Measurements from ENCODE around the gene ORAI3. TPM values are rescaled to one million over a fixed set of nuclear protein-coding genes. Genes with fewer than 3 reads are reported as not detected.

The ORAI3 gene
- total RNA-seq, 1 donor from 2014 or later = 15.6 TPM

- no peaks in the 10 kb centered on the region for H3K4me1 Mint-ChIP-seq (ENCODE audit: low read depth)
- no peak for TF ChIP-seq CTCF (IDR thresholded peaks at IDR 0.05)
- no peak for DNase-seq (ENCODE audit: low spot score)
- no peaks in the 10 kb centered on the region for H3K27me3 Mint-ChIP-seq (ENCODE audit: low read depth)
- no peak overlapping the region for H3K4me3 Mint-ChIP-seq (ENCODE audit: unreplicated experiment)
- no peak overlapping the region for H3K27ac Mint-ChIP-seq (ENCODE audit: unreplicated experiment)
- H3K36me3 Mint-ChIP-seq (ENCODE audit: low read depth) = peaks cover 27% of the 10 kb centered on the region
- H3K9me3 Mint-ChIP-seq (ENCODE audit: low read depth) = no peaks in the 10 kb centered on the region
Measured at GRCh38 chr16:30979170-30980022, 30.5 kb downstream of the ORAI3 start.

- Mint-ChIP-seq H3K4me1 (ENCODE audit: low read depth) (peaks cover 1% of the 10 kb centered on the region), H3K9me3 (ENCODE audit: low read depth) (no peaks in the 10 kb centered on the region), H3K36me3 (ENCODE audit: low read depth) (peaks cover 25% of the 10 kb centered on the region), H3K27me3 (ENCODE audit: low read depth) (no peaks in the 10 kb centered on the region), H3K4me3 (ENCODE audit: unreplicated experiment) (no peak overlapping the region), H3K27ac (ENCODE audit: unreplicated experiment) (no peak overlapping the region)
- DNase-seq (ENCODE audit: low spot score) = no peak
- no peak for TF ChIP-seq CTCF (IDR thresholded peaks at IDR 0.05)
Measured at GRCh38 chr16:30980023-30980371, 31.1 kb downstream of the ORAI3 start.

GRCh38 chr16:30980434-30980833, 31.6 kb downstream of the ORAI3 start:
- H3K9me3 Mint-ChIP-seq (ENCODE audit: low read depth) = no peaks in the 10 kb centered on the region
- TF ChIP-seq CTCF (IDR thresholded peaks at IDR 0.05) = no peak
- H3K27ac Mint-ChIP-seq (ENCODE audit: unreplicated experiment) = no peak overlapping the region
- H3K4me3 Mint-ChIP-seq (ENCODE audit: unreplicated experiment) = no peak overlapping the region
- DNase-seq (ENCODE audit: low spot score) = no peak
- peaks cover 25% of the 10 kb centered on the region for H3K36me3 Mint-ChIP-seq (ENCODE audit: low read depth)
- H3K27me3 Mint-ChIP-seq (ENCODE audit: low read depth) = no peaks in the 10 kb centered on the region
- peaks cover 6% of the 10 kb centered on the region for H3K4me1 Mint-ChIP-seq (ENCODE audit: low read depth)

- peaks cover 21% of the 10 kb centered on the region for H3K36me3 Mint-ChIP-seq (ENCODE audit: low read depth)
- H3K4me1 Mint-ChIP-seq (ENCODE audit: low read depth) = peaks cover 9% of the 10 kb centered on the region
- no peak for DNase-seq (ENCODE audit: low spot score)
- H3K4me3 Mint-ChIP-seq (ENCODE audit: unreplicated experiment) = no peak overlapping the region
- no peak overlapping the region for H3K27ac Mint-ChIP-seq (ENCODE audit: unreplicated experiment)
- H3K9me3 Mint-ChIP-seq (ENCODE audit: low read depth) = no peaks in the 10 kb centered on the region
- no peaks in the 10 kb centered on the region for H3K27me3 Mint-ChIP-seq (ENCODE audit: low read depth)
- no peak for TF ChIP-seq CTCF (IDR thresholded peaks at IDR 0.05)
Measured at GRCh38 chr16:30980959-30981358, 32.1 kb downstream of the ORAI3 start.

- no peak for DNase-seq (ENCODE audit: low spot score)
- Mint-ChIP-seq H3K4me1 (ENCODE audit: low read depth) (peaks cover 9% of the 10 kb centered on the region), H3K4me3 (ENCODE audit: unreplicated experiment) (no peak overlapping the region), H3K27ac (ENCODE audit: unreplicated experiment) (no peak overlapping the region), H3K9me3 (ENCODE audit: low read depth) (no peaks in the 10 kb centered on the region), H3K27me3 (ENCODE audit: low read depth) (no peaks in the 10 kb centered on the region), H3K36me3 (ENCODE audit: low read depth) (peaks cover 18% of the 10 kb centered on the region)
- no peak for TF ChIP-seq CTCF (IDR thresholded peaks at IDR 0.05)
Measured at GRCh38 chr16:30982548-30983288, 33.9 kb downstream of the ORAI3 start.
